NCI-H446 treated with DMSO at 0.1 percent for 48 hours (cell line): ENCODE data around the gene SH3GL3.

Experiments
- DNase-seq: peaks from one replicate; lab custom pipeline; 2025; lab: John Stamatoyannopoulos, UW

SH3GL3 gene

DNA sequence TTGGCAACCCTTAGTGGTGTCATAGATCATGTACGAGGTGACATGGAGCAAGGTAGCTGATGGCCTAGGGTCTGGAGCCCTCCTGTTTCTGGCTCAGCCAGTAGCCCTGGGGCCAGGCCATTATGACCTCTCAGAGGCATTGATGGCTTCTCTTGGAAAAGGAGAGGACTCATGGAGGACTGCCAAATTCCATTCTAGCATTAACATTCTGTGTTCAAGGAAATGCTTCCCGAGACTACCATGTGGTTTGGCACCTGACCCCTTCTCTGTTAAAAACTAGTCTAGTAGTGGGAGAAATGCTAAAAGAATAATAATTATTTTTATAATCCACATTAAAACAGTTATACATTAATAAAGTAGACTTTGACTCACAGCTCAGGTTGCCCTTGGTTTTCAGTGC lies 166.6 kb downstream of the SH3GL3 start:
- no peak for DNase-seq

DNA sequence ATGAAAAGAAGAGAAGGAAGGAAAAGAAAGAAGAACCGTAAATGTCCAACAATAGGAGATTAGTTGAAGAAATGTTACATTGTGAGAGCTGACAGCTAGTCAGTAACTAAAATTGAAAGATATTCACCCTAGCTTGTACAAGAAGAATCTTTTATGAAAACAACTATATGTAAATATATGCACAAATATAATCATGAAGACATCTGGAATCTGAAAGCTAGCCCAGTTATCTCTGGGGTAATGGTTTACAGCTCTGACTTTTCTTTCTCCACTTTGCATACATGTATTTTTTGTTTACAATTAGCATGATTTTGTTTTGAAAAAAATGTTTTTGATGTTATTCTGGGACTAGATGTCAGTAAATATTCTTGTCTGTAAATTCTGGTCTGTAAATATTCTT lies 169.7 kb downstream of the SH3GL3 start:
- DNase-seq: no peak

DNA sequence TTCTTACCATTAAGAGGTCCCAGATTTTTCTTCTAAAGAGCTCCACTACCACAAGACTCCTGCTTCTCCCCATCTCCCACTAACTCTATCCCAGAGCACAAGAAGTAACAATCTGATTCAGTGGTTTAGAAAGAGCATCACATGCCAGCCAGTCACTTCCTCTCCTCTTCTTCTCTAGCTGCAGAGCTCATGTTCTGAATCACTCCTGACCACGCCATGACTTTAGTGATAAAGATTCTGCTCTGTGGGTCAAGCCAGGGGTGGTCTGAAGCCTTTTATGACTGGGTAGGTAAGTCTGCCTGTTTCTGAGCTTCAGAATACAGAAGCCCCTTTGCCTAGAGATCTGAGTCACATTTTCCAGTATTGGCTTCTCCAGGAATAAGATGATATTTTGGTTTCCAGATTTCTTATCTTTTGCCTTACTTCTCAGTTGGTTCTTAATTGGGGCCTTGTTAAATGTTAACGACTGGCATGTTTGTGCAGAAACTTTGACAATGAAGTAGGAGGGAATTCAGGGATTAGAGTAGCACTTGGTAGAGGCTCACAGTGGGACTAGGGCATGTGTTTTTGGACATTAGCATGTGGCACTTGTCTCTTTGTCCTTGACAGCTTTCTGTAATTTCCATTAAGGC lies 179.1 kb downstream of the SH3GL3 start:
- DNase-seq: no peak

DNA sequence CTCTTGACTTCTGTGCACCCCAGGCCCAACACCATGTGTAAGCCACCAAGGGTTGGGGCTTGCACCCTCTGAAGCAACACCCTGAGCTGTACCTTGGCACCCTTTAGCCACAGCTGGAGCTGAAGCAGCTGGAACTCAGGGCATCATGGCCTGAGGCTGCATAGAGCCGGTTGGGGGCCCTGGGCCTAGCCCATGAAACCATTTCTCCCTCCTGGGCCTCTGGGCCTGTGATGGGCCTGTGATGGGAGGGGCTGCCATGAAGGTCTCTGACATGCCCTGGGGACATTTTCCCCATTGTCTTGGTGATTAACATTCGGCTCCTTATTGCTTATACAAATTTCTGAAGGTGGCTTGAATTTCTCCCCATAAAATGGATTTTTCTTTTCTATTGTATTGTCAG lies 184.4 kb downstream of the SH3GL3 start:
- DNase-seq: no peak

DNA sequence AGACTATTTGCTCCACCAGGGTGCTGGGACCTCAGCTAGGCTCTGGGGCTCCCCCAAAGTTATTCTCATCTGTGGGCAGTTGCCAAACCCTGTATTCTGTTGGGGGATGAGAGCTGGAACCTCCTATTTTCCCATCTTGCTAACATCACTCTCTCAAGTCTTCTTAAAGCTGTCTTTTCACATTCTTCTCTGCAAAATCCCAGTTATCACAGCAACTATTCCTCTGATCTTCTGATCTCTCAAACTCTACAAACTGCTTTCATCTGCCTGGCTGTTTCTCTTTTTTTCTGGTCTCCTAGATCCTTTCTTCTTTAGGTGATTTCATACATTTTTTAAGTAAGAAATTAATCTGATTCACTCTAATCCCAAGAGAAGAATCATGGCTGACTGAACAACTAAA lies 196.1 kb downstream of the SH3GL3 start:
- DNase-seq: no peak

DNA sequence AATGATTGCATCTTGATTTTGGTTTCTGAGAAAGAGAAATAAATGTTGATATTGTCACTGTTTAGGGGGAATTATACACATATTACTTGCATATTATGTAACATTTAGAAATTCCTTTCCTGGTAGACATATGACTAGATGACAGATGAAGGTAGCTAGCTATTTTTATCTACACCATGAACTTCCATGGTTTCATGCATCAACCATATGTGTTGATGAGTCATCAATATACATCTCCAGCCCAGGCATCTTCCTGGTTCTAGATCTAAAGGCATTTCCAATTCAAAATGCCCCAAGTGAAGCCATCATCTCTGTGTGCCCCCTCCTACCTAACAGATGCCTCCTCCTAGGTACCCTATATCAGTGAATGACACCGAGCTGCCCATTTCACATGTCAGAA lies 197.3 kb downstream of the SH3GL3 start:
- DNase-seq: no peak

DNA sequence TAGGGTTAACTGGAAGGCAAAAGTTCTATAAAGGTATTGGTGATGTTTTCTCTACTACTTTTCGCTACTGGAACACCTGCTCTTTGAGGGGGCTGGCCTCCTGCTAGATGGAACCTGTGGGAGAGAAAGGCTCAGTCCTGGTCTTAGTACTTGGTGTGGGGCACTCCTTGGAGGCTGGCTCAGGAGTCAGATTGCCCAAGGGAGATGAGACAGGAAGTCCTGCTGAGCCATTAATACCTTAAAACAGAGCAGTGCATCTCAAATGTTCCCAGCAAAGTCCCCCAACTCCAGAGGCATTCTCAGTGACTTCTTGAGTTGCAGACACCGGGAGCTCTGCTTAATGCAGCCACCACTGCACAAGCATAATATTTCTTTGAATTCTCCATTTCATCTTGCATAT lies 203.7 kb downstream of the SH3GL3 start:
- no peak for DNase-seq

DNA sequence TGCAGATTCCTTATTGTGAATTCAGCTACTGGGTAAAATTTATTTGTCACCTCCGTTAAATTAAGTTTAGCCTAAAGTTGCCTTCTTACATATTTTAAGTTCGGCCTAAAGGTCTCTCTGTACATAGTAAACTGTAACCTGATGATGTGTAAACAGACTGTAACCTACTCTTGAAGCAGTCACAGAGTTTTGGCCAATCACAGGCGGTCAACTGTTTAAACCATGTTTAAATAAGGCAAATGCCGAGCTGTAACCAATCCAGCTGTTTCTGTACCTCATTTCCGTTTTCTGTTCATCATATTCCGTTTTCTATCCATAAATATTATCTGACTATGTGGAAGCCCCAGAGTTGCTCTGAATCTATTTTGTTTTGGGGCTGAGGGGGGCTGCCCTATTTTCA lies 204.4 kb downstream of the SH3GL3 start:
- DNase-seq: no peak

DNA sequence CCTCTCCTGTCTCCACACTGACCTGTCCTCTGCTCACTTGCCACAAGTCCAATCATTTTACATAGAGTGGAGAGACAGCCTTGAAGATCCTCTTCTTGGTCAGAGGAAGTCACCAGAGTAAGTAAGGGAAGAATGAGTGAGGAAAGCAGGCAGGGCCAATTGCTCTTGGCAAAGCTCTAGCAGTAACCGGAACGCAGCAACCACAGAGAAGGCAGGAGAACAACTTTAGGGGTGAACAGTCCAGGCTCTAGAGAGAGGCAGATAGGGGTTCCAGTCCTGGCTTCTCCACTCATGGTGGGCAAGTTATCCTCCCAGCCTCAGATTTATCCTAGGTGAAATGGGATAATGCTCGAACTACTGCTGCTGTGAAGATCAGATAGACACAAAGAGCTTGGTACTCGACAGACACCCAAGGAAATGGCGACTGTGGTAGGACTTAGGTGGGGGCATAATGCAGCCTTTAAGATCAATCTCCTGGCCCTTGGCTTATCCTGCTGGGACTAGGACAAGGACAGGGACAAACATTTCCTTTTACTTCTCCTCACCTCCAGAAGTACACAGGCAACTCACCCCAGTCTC lies 205.6 kb downstream of the SH3GL3 start:
- DNase-seq: no peak

DNA sequence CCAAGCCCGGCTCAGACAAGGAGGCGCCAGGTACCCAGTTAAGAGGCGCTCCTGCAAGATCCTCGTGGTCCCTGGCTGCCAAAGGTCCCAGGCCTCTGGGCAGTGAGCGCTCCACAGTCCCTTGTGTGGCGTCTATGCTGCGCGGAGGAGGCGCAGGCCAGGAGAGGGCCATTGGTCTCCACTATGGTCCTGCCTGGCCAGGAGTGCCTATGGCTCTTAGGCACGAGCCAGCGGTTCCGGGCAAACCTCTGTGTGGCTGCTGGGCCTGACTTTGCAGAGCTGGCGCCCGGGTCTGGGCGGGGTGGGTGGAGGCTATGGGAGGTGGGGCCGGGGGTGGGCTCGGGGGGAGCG lies 206.1 kb downstream of the SH3GL3 start:
- DNase-seq: no peak

DNA sequence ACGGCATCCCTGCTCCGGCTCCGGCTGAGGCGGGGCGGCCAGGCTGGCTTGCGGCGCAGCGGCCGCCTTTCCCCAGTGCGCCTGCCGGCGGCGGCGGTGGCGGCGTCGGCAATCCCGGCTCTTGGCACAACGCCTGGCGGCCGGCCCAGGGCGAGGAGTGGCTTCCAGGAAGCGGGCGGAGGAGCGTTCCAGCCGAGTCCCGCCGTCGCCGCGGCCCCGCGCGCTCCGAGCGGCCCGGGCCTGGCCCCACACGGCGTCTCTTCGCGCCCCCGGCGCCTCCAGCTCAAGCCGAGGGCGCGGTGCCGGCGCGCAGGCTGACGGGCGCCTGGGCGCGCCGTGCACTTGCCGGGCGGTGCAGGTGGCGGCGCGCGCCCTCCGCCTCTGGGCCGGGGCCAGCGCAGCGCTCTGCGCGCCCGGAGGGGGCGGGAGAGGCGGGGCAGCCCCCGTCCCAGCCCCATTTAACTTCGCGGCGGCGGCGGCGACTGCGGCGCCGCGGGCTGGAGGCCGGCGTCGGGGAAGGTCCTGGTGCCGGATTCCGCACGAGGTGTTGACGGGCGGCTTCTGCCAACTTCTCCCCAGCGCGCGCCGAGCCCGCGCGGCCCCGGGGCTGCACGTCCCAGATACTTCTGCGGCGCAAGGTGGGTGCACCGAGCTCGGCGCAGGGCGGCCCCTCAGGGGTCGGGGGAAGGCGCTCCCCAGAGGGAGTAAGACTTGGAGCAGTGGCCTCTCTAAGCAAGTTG lies 206.7 kb downstream of the SH3GL3 start, which contains the start of gene ADAMTSL3:
Gene ADAMTSL3 (plus strand): TSS at position 485 of the 740 bp plus-strand sequence. CDS start 1,639 bp downstream, outside the sequence.
- DNase-seq: no peak

DNA sequence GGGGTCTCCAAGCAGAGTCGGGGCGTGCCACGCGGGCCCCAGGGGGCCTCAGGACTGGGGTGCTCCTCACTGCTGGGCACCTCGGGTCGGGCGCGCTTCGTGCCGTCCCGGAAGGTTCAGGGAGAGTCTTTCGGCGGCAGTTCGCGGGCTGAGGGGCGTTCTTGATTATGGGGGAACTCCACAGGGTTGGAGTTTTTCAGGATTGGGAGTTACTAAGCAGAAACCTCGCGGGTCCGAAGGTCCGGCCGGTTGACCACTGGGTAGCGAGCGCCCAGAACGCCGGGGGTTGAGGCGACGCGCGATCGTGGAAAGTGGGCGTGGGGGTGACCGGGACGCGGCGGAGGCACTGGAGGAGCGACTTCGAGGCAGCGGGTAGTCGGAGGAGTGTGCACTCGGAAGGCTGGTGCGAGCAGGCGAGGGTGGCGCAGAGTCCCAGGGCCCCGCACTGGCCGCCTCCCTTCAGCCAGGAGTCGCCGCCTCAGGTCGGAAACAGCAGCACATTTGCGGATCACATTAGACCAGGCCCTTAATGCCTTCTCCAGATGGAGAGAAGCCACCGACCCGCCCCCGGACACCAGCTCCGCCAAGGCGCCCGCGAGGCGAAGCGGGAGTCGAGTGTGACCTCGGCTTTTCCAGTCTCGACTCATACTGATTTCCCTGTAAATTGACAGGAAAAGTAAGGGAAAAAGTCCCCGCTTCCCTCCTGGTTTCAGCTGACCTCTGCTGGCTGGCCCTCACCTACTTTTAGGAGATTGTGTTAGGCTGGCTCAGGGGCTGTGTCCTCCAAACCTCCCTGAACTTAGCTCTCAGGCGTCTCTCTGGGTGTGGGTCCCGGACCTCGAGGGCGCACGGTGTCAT lies 207.5 kb downstream of the SH3GL3 start:
- DNase-seq: no peak

DNA sequence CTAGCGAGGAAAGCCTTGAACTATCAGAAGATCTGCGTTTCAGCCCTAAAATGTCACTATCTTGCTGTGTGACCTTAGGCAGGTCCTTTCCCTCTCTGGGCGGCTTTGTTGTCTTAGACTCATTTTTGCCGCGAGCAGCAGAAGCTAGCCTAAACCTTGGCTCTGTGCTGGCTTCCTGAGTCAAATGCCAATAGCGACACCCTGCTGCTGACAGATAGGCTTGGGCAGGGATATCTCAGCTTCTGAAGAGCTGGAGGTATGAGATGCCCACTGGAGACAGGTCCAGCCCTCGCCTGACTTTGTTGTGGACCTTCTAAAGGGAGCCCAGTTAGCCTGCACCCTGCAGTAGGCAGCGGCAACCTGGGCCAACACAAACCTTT lies 208.1 kb downstream of the SH3GL3 start:
- DNase-seq: no peak

DNA sequence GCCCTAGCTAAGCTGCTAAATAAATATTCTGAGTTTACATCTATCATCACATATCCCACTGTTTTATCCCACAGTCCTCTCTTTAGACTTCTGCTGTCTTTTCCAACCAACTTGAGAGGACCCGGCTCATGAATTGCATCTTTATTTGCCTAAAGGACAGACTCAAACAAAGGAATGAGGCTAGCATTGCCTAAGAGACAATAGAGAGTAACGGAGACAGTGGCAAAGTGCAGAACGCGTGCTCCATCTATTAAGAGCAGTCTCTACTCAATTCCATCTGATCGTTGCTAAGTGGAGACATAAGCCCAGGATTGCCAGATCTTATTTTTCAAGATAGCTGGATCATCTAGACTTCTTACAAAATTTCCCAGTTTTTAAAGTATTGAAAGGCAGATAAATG lies 209.1 kb downstream of the SH3GL3 start:
- no peak for DNase-seq

DNA sequence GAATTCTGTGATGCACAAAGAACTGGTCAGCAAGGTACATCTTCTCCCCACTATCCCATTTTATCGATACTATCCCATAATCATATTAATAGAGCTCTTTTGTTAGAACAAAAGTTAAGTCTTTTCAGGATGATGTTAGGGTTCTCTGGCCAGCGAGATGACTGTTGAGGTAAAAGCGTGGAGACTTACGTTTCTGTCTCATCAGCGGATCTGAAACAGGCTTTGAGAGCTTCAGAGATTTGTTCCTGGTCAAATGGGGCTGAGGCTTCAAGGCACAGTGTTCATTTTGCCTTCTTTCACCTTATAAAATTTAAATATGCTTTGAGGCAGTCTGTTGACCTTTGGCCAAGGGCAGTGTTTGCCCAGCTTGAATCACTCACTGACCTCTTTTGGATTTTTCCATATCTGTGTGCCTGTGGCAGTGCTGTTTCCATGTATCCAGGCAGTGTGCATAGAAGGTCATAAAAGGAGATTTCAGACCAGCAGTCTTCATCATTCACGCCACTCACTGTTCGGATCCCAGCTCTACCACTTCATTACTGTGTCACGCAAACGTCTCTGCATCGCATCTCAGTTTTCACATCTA lies 209.9 kb downstream of the SH3GL3 start:
- no peak for DNase-seq

DNA sequence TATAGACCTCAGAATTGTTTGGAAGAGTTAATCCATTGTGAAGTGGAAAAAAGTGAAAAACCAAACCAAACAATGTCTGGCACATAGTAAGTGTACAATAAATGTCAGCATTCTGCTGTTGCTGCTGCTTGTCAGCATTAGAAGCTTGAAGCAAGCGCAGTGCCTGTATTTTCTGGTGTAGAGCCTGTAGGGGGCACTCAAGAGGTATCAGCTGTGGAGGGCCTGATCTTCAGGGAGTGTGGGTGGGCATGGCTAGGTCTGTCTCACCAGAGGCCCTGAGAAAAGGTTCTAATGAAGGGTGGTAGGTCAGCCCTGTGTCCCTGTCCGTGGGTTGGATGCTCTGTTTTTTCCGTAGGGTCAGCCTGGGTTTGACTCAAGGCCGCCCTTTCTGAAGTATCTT lies 210.4 kb downstream of the SH3GL3 start:
- DNase-seq: no peak

DNA sequence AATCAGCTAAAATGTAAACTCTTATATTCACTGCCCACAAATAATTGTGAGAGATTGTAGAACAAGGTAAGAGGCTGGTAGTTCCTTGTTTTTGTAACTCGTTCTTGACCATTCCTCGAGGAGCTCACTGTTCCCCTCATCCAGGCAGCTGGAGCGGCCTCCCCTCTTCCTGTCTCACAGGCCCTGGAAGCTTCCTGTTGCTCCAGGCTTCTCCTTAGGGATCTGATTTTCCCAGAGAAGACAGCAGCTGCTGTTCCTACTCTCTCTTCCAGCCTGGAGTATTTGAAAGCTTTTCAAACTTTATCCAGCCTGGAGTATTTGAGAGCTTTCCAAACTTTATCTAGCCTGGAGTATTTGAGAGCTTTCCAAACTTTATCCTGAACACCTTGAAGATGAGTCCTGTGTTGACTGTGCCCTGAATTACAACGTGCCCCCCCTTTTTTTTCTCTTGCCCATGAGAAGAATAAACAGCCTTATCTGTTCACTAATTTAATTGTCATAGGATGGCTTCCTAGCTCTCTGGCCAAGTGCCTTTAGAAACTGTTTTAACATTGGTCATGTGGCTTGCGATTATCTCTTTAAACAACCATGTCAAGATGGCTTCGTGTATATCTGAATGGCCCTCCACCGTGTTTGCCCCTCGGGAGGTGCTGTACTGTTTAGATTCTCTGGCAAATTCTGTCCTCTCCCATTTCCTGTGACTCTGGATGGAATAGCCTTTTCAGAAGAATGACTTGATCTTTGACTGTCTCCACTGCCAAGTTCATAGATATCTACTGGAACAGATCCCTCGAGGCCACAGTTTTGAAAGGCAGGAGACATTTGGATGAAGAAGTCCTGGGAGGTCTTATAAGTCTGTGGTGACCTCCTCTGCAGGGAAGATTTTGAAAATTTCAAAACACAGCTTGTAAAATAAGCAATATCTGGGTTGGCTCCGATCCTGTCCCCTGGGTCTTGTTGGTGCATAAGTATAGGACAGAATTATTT lies 211.6 kb downstream of the SH3GL3 start:
- DNase-seq: no peak

DNA sequence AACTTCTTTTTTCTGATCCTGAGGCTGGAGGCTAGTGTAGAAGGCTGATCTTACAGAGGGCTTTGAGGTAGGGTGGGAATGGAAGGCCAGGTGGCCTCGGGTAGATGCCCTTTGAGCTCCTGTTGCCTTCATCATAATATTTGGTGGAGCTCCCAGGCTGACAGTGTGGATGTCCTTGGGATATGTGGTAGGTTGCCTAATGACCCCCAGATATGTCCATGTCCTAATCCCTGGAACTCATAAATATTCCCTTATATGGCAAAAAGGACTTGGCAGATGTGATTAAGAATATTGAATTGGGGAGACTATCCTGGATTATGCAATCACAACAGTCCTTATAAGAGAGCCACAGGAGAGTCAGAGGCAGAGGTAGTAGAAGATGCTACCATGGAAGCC lies 212.3 kb downstream of the SH3GL3 start:
- DNase-seq: no peak

DNA sequence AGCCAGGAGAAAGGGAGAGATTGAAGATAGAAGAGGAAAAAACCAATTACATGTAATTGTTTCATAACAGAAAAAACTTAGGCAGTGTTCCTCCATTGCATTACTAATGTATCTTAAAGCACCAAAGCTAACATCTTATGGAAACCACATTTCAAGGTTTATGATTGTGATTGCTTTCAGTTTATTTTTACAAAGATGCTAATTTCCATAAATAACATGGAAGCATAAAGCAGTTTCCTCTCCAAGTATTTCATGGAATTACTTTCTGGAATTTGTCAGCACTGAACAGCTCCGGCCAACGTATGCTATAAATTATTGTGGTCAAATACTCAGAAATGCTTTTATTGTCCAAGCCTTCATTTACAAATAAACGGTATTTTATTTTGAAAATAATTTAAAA lies 218.3 kb downstream of the SH3GL3 start:
- DNase-seq: no peak
